ENCODE data around the gene TCEAL8. TPM values are rescaled to one million over a fixed set of nuclear protein-coding genes. Genes with fewer than 3 reads are reported as not detected.

Gene TCEAL8
- 114 TPM for polyA plus RNA-seq
- long read RNA-seq, donor 1, transcript TCEAL8-202 (3 exons, 1,222 nt) = major isoform, 36 of 59 reads
- long read RNA-seq, donor 1, transcript TCEAL8-201 (2 exons, 1,131 nt) = minor isoform, 16 of 59 reads
- long read RNA-seq, donor 1, partial matches to known transcripts = 6 of 59 reads
- long read RNA-seq, donor 1, other reads (novel, unspliced or antisense) = 0 of 59 reads
- long read RNA-seq, donor 2, transcript TCEAL8-202 (3 exons, 1,222 nt) = major isoform, 66 of 129 reads
- long read RNA-seq, donor 2, transcript TCEAL8-201 (2 exons, 1,131 nt) = minor isoform, 25 of 129 reads
- long read RNA-seq, donor 2, partial matches to known transcripts = 38 of 129 reads
- long read RNA-seq, donor 2, other reads (novel, unspliced or antisense) = 0 of 129 reads
- long read RNA-seq, donor 3, transcript TCEAL8-202 (3 exons, 1,222 nt) = major isoform, 78 of 129 reads
- long read RNA-seq, donor 3, transcript TCEAL8-201 (2 exons, 1,131 nt) = minor isoform, 28 of 129 reads
- long read RNA-seq, donor 3, partial matches to known transcripts = 23 of 129 reads
- long read RNA-seq, donor 3, other reads (novel, unspliced or antisense) = 0 of 129 reads
- long read RNA-seq, donor 4, transcript TCEAL8-202 (3 exons, 1,222 nt) = major isoform, 7 of 8 reads
- long read RNA-seq, donor 4, partial matches to known transcripts = 0 of 8 reads
- long read RNA-seq, donor 4, other reads (novel, unspliced or antisense) = 0 of 8 reads
- long read RNA-seq, donor 5, transcript TCEAL8-202 (3 exons, 1,222 nt) = major isoform, 53 of 68 reads
- long read RNA-seq, donor 5, partial matches to known transcripts = 6 of 68 reads
- long read RNA-seq, donor 5, other reads (novel, unspliced or antisense) = 5 of 68 reads
- long read RNA-seq, donor 6, transcript TCEAL8-201 (2 exons, 1,131 nt) = minor isoform, 15 of 71 reads
- long read RNA-seq, donor 6, transcript TCEAL8-202 (3 exons, 1,222 nt) = major isoform, 40 of 71 reads
- long read RNA-seq, donor 6, partial matches to known transcripts = 16 of 71 reads
- long read RNA-seq, donor 6, other reads (novel, unspliced or antisense) = 0 of 71 reads
- long read RNA-seq, donor 7, transcript TCEAL8-202 (3 exons, 1,222 nt) = major isoform, 20 of 35 reads
- long read RNA-seq, donor 7, transcript TCEAL8-201 (2 exons, 1,131 nt) = minor isoform, 15 of 35 reads
- long read RNA-seq, donor 7, partial matches to known transcripts = 0 of 35 reads
- long read RNA-seq, donor 7, other reads (novel, unspliced or antisense) = 0 of 35 reads
- long read RNA-seq, donor 8, transcript TCEAL8-201 (2 exons, 1,131 nt) = minor isoform, 18 of 114 reads
- long read RNA-seq, donor 8, transcript TCEAL8-202 (3 exons, 1,222 nt) = major isoform, 76 of 114 reads
- long read RNA-seq, donor 8, partial matches to known transcripts = 20 of 114 reads
- long read RNA-seq, donor 8, other reads (novel, unspliced or antisense) = 0 of 114 reads
- long read RNA-seq, donor 9, transcript TCEAL8-201 (2 exons, 1,131 nt) = minor isoform, 14 of 82 reads
- long read RNA-seq, donor 9, transcript TCEAL8-202 (3 exons, 1,222 nt) = major isoform, 60 of 82 reads
- long read RNA-seq, donor 9, partial matches to known transcripts = 7 of 82 reads
- long read RNA-seq, donor 9, other reads (novel, unspliced or antisense) = 0 of 82 reads
- long read RNA-seq, donor 10, transcript TCEAL8-202 (3 exons, 1,222 nt) = major isoform, 54 of 80 reads
- long read RNA-seq, donor 10, transcript TCEAL8-201 (2 exons, 1,131 nt) = minor isoform, 26 of 80 reads
- long read RNA-seq, donor 10, partial matches to known transcripts = 0 of 80 reads
- long read RNA-seq, donor 10, other reads (novel, unspliced or antisense) = 0 of 80 reads
- long read RNA-seq, donor 11, transcript TCEAL8-202 (3 exons, 1,222 nt) = major isoform, 30 of 63 reads
- long read RNA-seq, donor 11, transcript TCEAL8-201 (2 exons, 1,131 nt) = minor isoform, 15 of 63 reads
- long read RNA-seq, donor 11, partial matches to known transcripts = 18 of 63 reads
- long read RNA-seq, donor 11, other reads (novel, unspliced or antisense) = 0 of 63 reads

- Histone ChIP-seq H3K27ac (ENCODE audit: low read length) (peak within 1 kb of the TSS; percentile 97), H3K36me3 (ENCODE audit: control insufficient read depth, insufficient read depth, low read length) (peaks cover 11% of the 10 kb centered on the region), H3K4me3 (ENCODE audit: low read length) (peak within 1 kb of the TSS; percentile 78), H3K27me3 (ENCODE audit: control insufficient read depth, insufficient read depth, low read length) (no peaks in the 10 kb centered on the region), H3K4me1 (ENCODE audit: control insufficient read depth, insufficient read depth, low read length) (peaks cover 35% of the 10 kb centered on the region), H3K9me3 (ENCODE audit: control insufficient read depth, low read depth, low read length) (no peaks in the 10 kb centered on the region)
- DNase-seq = peak; percentile 85 to 88
- no CpG with 5 or more reads among the region's 22 CpGs for WGBS (ENCODE audit: insufficient coverage, low lambda C conversion rate)
Observed at GRCh38 chrX:103254921-103255493, at the start of gene TCEAL8. TCEAL8 (minus strand) TSS chrX:103255155; CDS start chrX:103253979, 1,176 bp downstream.

GRCh38 chrX:103304705-103305104 lies 49.8 kb upstream of the TCEAL8 start:
- H3K27ac ChIP-seq (ENCODE audit: low read length) = no peak overlapping the region
- no peaks in the 10 kb centered on the region for H3K27me3 ChIP-seq (ENCODE audit: control insufficient read depth, insufficient read depth, low read length)
- H3K4me1 ChIP-seq (ENCODE audit: control insufficient read depth, insufficient read depth, low read length) = no peaks in the 10 kb centered on the region

GRCh38 chrX:103293118-103293517 lies 38.2 kb upstream of the TCEAL8 start:
- H3K36me3 ChIP-seq (ENCODE audit: control insufficient read depth, insufficient read depth, low read length) = no peaks in the 10 kb centered on the region
- H3K9me3 ChIP-seq (ENCODE audit: control insufficient read depth, low read depth, low read length) = no peaks in the 10 kb centered on the region
- H3K4me1 ChIP-seq (ENCODE audit: control insufficient read depth, insufficient read depth, low read length) = no peaks in the 10 kb centered on the region
- H3K27me3 ChIP-seq (ENCODE audit: control insufficient read depth, insufficient read depth, low read length) = no peaks in the 10 kb centered on the region
- DNase-seq = no peak
- no peak overlapping the region for H3K27ac ChIP-seq (ENCODE audit: low read length)
- H3K4me3 ChIP-seq (ENCODE audit: low read length) = no peak overlapping the region
- no CpG with 5 or more reads among the region's 2 CpGs for whole genome bisulfite sequencing (ENCODE audit: insufficient coverage, low lambda C conversion rate)

More at GRCh38 chrX:103304705-103305104, 49.8 kb upstream of the TCEAL8 start:
- H3K9me3 ChIP-seq (ENCODE audit: control insufficient read depth, low read depth, low read length) = no peaks in the 10 kb centered on the region
- H3K36me3 ChIP-seq (ENCODE audit: control insufficient read depth, insufficient read depth, low read length) = no peaks in the 10 kb centered on the region
- DNase-seq = no peak
- H3K4me3 ChIP-seq (ENCODE audit: low read length) = no peak overlapping the region

GRCh38 chrX:103279624-103280023 lies 24.7 kb upstream of the TCEAL8 start:
- no peak overlapping the region for H3K4me3 ChIP-seq (ENCODE audit: low read length)
- WGBS (ENCODE audit: insufficient coverage, low lambda C conversion rate) = no CpG with 5 or more reads among the region's 1 CpG
- no peak for DNase-seq
- H3K27ac ChIP-seq (ENCODE audit: low read length) = no peak overlapping the region
- H3K36me3 ChIP-seq (ENCODE audit: control insufficient read depth, insufficient read depth, low read length) = no peaks in the 10 kb centered on the region
- no peaks in the 10 kb centered on the region for H3K4me1 ChIP-seq (ENCODE audit: control insufficient read depth, insufficient read depth, low read length)
- H3K9me3 ChIP-seq (ENCODE audit: control insufficient read depth, low read depth, low read length) = no peaks in the 10 kb centered on the region
- H3K27me3 ChIP-seq (ENCODE audit: control insufficient read depth, insufficient read depth, low read length) = peaks cover 13% of the 10 kb centered on the region

- Histone ChIP-seq H3K27me3 (ENCODE audit: control insufficient read depth, insufficient read depth, low read length) (peaks cover 13% of the 10 kb centered on the region), H3K4me3 (ENCODE audit: low read length) (peak within 1 kb of the TSS; percentile 28)
- DNase-seq = peak; percentile 20 to 31
Observed at GRCh38 chrX:103276581-103277002, 21.6 kb upstream of the TCEAL8 start, which contains the start of gene TCEAL5. TCEAL5 (minus strand) TSS chrX:103276750; CDS start chrX:103274563, 2,187 bp downstream.

GRCh38 chrX:103275947-103276567 lies 21.1 kb upstream of the TCEAL8 start:
- peak overlapping the region; percentile 28 for H3K4me3 ChIP-seq (ENCODE audit: low read length)
- H3K27me3 ChIP-seq (ENCODE audit: control insufficient read depth, insufficient read depth, low read length) = peaks cover 13% of the 10 kb centered on the region
- no CpG with 5 or more reads among the region's 23 CpGs for WGBS (ENCODE audit: insufficient coverage, low lambda C conversion rate)
- H3K27ac ChIP-seq (ENCODE audit: low read length) = no peak overlapping the region
- no peak for DNase-seq
- H3K36me3 ChIP-seq (ENCODE audit: control insufficient read depth, insufficient read depth, low read length) = no peaks in the 10 kb centered on the region
- H3K4me1 ChIP-seq (ENCODE audit: control insufficient read depth, insufficient read depth, low read length) = no peaks in the 10 kb centered on the region
- no peaks in the 10 kb centered on the region for H3K9me3 ChIP-seq (ENCODE audit: control insufficient read depth, low read depth, low read length)

More at GRCh38 chrX:103276581-103277002, 21.6 kb upstream of the TCEAL8 start, which contains the start of gene TCEAL5:
- H3K27ac ChIP-seq (ENCODE audit: low read length) = no peak within 1 kb of the TSS
- no peaks in the 10 kb centered on the region for H3K36me3 ChIP-seq (ENCODE audit: control insufficient read depth, insufficient read depth, low read length)
- no peaks in the 10 kb centered on the region for H3K4me1 ChIP-seq (ENCODE audit: control insufficient read depth, insufficient read depth, low read length)
- H3K9me3 ChIP-seq (ENCODE audit: control insufficient read depth, low read depth, low read length) = no peaks in the 10 kb centered on the region
- WGBS (ENCODE audit: insufficient coverage, low lambda C conversion rate) = no CpG with 5 or more reads among the region's 17 CpGs

- 100% methylated on average over 4 of the region's 4 CpGs for WGBS (ENCODE audit: insufficient coverage, low lambda C conversion rate)
- no peak for DNase-seq
Observed at GRCh38 chrX:103274284-103274683, 19.3 kb upstream of the TCEAL8 start.

GRCh38 chrX:103258275-103258674 lies 3.3 kb upstream of the TCEAL8 start:
- Histone ChIP-seq H3K4me3 (ENCODE audit: low read length) (no peak overlapping the region), H3K27me3 (ENCODE audit: control insufficient read depth, insufficient read depth, low read length) (no peaks in the 10 kb centered on the region), H3K4me1 (ENCODE audit: control insufficient read depth, insufficient read depth, low read length) (peaks cover 27% of the 10 kb centered on the region), H3K9me3 (ENCODE audit: control insufficient read depth, low read depth, low read length) (no peaks in the 10 kb centered on the region), H3K27ac (ENCODE audit: low read length) (peak overlapping the region; percentile 77), H3K36me3 (ENCODE audit: control insufficient read depth, insufficient read depth, low read length) (peaks cover 3% of the 10 kb centered on the region)
- peak; percentile 40 to 71 for DNase-seq

More at GRCh38 chrX:103274284-103274683, 19.3 kb upstream of the TCEAL8 start:
- Histone ChIP-seq H3K36me3 (ENCODE audit: control insufficient read depth, insufficient read depth, low read length) (no peaks in the 10 kb centered on the region), H3K9me3 (ENCODE audit: control insufficient read depth, low read depth, low read length) (no peaks in the 10 kb centered on the region), H3K27ac (ENCODE audit: low read length) (no peak overlapping the region), H3K27me3 (ENCODE audit: control insufficient read depth, insufficient read depth, low read length) (peaks cover 13% of the 10 kb centered on the region), H3K4me3 (ENCODE audit: low read length) (no peak overlapping the region), H3K4me1 (ENCODE audit: control insufficient read depth, insufficient read depth, low read length) (no peaks in the 10 kb centered on the region)
